Measurements from ENCODE around the gene IL18R1. TPM values are rescaled to one million over a fixed set of nuclear protein-coding genes. Genes with fewer than 3 reads are reported as not detected.

IL18R1 gene, protein sequence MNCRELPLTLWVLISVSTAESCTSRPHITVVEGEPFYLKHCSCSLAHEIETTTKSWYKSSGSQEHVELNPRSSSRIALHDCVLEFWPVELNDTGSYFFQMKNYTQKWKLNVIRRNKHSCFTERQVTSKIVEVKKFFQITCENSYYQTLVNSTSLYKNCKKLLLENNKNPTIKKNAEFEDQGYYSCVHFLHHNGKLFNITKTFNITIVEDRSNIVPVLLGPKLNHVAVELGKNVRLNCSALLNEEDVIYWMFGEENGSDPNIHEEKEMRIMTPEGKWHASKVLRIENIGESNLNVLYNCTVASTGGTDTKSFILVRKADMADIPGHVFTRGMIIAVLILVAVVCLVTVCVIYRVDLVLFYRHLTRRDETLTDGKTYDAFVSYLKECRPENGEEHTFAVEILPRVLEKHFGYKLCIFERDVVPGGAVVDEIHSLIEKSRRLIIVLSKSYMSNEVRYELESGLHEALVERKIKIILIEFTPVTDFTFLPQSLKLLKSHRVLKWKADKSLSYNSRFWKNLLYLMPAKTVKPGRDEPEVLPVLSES
- polyA plus RNA-seq, result 0.08 TPM in 1 of 2 replicates, not detected in the other

GRCh38 chr2:102355526-102356380 lies at the start of gene IL18R1:
TSS of gene IL18R1 (plus strand) at chr2:102355796. CDS start at chr2:102362661, 6,865 bp downstream.

GRCh38 chr2:102310964-102311640 lies 44.5 kb upstream of the IL18R1 start, which contains the start of gene IL1RL1:
TSS of gene IL1RL1 (plus strand) at chr2:102311563. CDS start at chr2:102338265, 26,702 bp downstream.

DNA sequence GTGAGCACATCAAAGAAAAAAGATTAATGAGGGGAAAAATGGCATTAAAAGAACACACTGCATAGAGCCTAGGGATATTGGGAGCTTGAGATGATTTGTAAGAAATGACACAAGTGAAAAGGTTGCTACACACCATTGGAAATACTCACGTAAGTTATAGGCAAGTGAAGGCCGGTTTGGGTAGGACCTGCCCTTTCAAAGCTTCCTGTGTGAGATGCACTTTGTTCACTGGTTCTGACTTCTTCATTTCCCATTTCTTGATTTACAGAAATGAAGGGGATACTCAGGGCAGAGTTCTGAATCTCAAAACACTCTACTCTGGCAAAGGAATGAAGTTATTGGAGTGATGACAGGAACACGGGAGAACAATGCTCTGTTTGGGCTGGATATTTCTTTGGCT lies 67.3 kb downstream of the IL18R1 start, which contains the start of gene IL18RAP:
IL18RAP (plus strand) TSS at position 251 of the 400 bp plus-strand sequence; CDS start at position 369, 118 bp downstream.

Other genes starting within 250 kb of the IL18R1 start
- 0.35 and 0.55 TPM in 2 replicates for gene IL1R1, start 213.1 kb upstream of the IL18R1 start, polyA plus RNA-seq
- gene IL1RL2, start 168.8 kb upstream of the IL18R1 start, polyA plus RNA-seq, result 1.1 TPM in 1 of 2 replicates, not detected in the other
- gene IL1RL1, start 44.2 kb upstream of the IL18R1 start, polyA plus RNA-seq, result not detected in 2 replicates
- gene IL18RAP, start 67.4 kb downstream of the IL18R1 start, polyA plus RNA-seq, result not detected in 2 replicates
- 0.11 and 0.15 TPM in 2 replicates for gene SLC9A4, start 117.4 kb downstream of the IL18R1 start, polyA plus RNA-seq